Tibial artery (tissue), 4 donors: ENCODE data around the gene SELPLG.

Experiments
- DNase-seq, 2 donors: peaks; one replicate each; pipeline ENCODE4 v3.0.0-alpha.2; 2019
- H3K27ac ChIP-seq, 2 donors: fragments of 200-600 bp; sonication (generic) in 1 of 2; 1 replicate in 1 of 2; 2 replicates in 1 of 2; pipeline ENCODE4 v1.5.1; 2018 to 2019; ENCODE audit warnings: mild to moderate bottlenecking in 1 of 2
- H3K27me3 ChIP-seq, 2 donors: fragments of 200-600 bp; sonication (generic) in 1 of 2; one replicate each; pipeline versions ENCODE4 v1.5.1 to v1.6.0; 2016 to 2019
- H3K36me3 ChIP-seq, 3 donors: fragments of 200-600 bp; sonication (generic) in 2 of 3; one replicate each; pipeline ENCODE4 v1.5.1; 2016 to 2019; ENCODE audit warnings: mild to moderate bottlenecking in 2 of 3
- H3K4me1 ChIP-seq, 4 donors: fragments of 200-600 bp; sonication (generic) in 2 of 4; 1 replicate in 3 of 4; 2 replicates in 1 of 4; pipeline ENCODE4 v1.5.1; 2016 to 2019
- H3K4me3 ChIP-seq, 2 donors: fragments of 200-600 bp; sonication (generic) in 1 of 2; 1 replicate in 1 of 2; 2 replicates in 1 of 2; pipeline ENCODE4 v1.5.1; 2018 to 2019; ENCODE audit warnings: mild to moderate bottlenecking in 2 of 2
- H3K9me3 ChIP-seq, 3 donors: fragments of 200-600 bp; sonication (generic) in 1 of 3; one replicate each; pipeline ENCODE4 v1.5.1; 2016 to 2019
- CTCF ChIP-seq, 2 experiments: fragments of 200-600 bp in 1 of 2; fragments of 450-650 bp in 1 of 2; IDR thresholded peaks; one replicate each; pipeline ENCODE4 v1.5.1; 2017 to 2019; ENCODE audit warnings: antibody characterized with exemption in 2 of 2, mild to moderate bottlenecking in 1 of 2, moderate library complexity in 1 of 2
- intact Hi-C: fragments of 100-400 bp; cut with DNase I; formaldehyde crosslinking; loops from one replicate; pipeline ENCODE4 v1.15.0; 2023; ENCODE audit warnings: low total_unique reads

SELPLG gene

DNA sequence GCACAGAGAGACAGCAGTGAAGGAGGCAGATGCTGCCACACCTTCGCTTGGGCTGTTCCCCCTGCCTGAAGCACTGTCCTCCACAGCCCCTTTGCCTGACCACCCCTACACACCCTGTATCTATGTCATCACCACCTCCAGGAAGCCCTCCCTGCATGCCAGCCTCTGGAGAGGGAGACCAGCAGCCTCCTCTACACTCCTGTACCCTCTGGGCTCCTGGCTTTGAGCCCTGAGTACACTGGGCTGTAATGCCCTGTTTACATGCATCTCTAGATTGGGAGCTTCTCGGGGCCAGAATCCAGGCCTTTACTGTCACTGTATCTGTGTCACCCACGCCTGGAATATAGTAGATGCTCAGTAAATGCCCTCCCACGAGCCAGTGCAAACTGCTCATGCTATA, 30.0 kb downstream of the SELPLG start:
- no peaks in the 10 kb centered on the region for H3K4me1 ChIP-seq
- intact Hi-C loops: no loop called here
- H3K9me3 ChIP-seq: no peaks in the 10 kb centered on the region
- no peak for DNase-seq
- peaks cover 0 to 12% of the 10 kb centered on the region in 2 donors for H3K27me3 ChIP-seq
- no peak for TF ChIP-seq CTCF (IDR thresholded peaks at IDR 0.05)
- H3K4me3 ChIP-seq: no peak overlapping the region
- H3K27ac ChIP-seq: no peak overlapping the region
- H3K36me3 ChIP-seq: no peaks in the 10 kb centered on the region

DNA sequence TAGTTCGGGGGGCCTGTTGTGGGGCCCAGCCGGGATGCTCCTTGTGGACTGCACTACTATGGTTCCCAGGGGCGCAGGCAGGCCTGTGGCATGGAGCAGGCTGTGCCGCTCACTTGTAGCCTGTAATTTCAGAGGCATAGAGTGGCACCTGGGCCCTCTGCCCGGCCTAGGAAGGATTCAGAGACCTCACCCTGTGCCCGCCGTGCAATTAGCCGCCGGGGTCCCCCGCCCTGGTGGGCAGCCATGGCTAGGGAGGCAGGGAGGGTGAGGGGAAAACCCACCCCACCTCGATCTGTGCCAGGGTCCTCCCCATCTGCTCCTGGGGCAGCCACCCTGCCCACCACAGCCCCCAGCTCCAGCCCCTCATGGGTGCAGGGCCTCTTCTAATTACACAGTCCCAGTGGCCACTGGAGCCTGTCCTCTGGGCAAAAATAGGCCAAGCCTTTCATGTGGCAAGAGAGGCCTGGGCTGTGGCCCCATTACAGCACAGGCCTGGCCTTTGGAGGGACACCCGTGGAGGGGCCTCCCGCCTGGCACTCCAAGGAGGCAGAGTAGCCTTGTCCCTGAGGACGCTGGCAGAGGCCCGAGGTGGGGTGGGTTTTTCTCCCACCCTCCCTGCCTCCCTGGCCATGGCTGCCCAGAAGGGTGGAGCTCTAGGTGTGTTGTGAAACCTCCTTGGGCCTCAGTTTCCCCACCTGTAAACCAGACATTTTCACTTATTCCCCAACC, 30.6 kb downstream of the SELPLG start:
- no peak for DNase-seq
- H3K36me3 ChIP-seq: no peaks in the 10 kb centered on the region
- no peak overlapping the region for H3K27ac ChIP-seq
- TF ChIP-seq CTCF (IDR thresholded peaks at IDR 0.05): no peak
- H3K27me3 ChIP-seq: peaks cover 0 to 12% of the 10 kb centered on the region in 2 donors
- H3K9me3 ChIP-seq: no peaks in the 10 kb centered on the region
- H3K4me3 ChIP-seq: no peak overlapping the region
- H3K4me1 ChIP-seq: no peaks in the 10 kb centered on the region
- intact Hi-C loops: no loop called here

GRCh38 chr12:108602209-108602705, 31.4 kb downstream of the SELPLG start:
- no peak for DNase-seq
- TF ChIP-seq CTCF (IDR thresholded peaks at IDR 0.05): no peak
- H3K9me3 ChIP-seq: no peaks in the 10 kb centered on the region
- H3K36me3 ChIP-seq: no peaks in the 10 kb centered on the region
- intact Hi-C loops: no loop called here
- no peak overlapping the region for H3K4me3 ChIP-seq
- peaks cover 0 to 18% of the 10 kb centered on the region in 2 donors for H3K27me3 ChIP-seq
- no peaks in the 10 kb centered on the region for H3K4me1 ChIP-seq
- H3K27ac ChIP-seq: no peak overlapping the region

GRCh38 chr12:108600702-108601007, 33.0 kb downstream of the SELPLG start:
- DNase-seq: no peak
- H3K9me3 ChIP-seq: no peaks in the 10 kb centered on the region
- H3K27me3 ChIP-seq: peaks cover 0 to 28% of the 10 kb centered on the region in 2 donors
- no peak overlapping the region for H3K4me3 ChIP-seq
- H3K27ac ChIP-seq: no peak overlapping the region
- H3K36me3 ChIP-seq: no peaks in the 10 kb centered on the region
- TF ChIP-seq CTCF (IDR thresholded peaks at IDR 0.05): no peak
- H3K4me1 ChIP-seq: no peaks in the 10 kb centered on the region
- intact Hi-C loops: no loop called here

DNA sequence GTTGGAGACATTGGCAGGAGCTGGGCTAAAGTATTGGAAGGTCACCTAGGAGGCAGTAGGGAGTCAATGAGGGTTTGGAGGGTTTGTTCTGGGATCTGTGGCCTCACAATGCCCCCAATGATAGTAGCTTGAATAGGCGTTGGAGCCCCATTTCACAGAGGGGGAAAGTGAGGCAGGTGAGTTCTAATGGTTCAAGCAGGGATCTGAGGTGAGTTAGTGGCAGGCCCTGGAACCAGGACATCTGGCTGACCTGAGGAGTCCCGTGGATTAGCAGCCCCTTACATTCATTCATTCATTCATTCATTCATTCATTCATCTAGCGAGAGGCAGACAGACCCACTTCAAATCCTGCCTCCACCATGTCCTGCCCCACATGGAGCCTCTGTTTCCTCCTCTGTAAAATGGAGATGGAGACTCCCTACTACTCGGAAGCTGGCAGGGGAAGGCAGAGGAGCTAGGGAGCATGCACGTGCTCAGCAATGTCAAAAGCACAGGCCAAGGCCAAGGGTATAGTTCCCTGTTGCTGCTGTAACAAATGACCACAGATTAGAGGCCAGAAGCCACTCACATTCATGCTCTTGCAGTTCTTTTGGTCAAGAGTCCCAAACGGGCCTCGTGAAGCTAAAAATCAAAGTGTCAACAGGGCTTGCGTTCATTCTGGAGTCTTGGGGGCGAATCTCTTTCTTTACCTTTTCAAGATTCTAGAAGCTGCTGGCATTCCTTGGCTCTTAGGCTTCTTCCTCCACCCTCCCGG, 33.6 kb downstream of the SELPLG start:
- DNase-seq: no peak
- Histone ChIP-seq H3K27ac (no peak overlapping the region), H3K36me3 (no peaks in the 10 kb centered on the region), H3K4me3 (no peak overlapping the region), H3K4me1 (no peaks in the 10 kb centered on the region), H3K9me3 (no peaks in the 10 kb centered on the region), H3K27me3 (peaks cover 0 to 32% of the 10 kb centered on the region in 2 donors)
- intact Hi-C loops: no loop called here
- no peak for TF ChIP-seq CTCF (IDR thresholded peaks at IDR 0.05)
